Stimulated activated CD4-positive, alpha-beta T cell treated with anti-CD3 and anti-CD28 coated beads, Interleukin-1b, Interleukin-23, amount 100 ng/mL, for 48 hours (primary cell): Measurements from ENCODE around the gene FBXW7.

Experiments
- DNase-seq: peaks from one replicate; pipeline ENCODE4 v3.0.0-alpha.2; 2020

Gene FBXW7

DNA sequence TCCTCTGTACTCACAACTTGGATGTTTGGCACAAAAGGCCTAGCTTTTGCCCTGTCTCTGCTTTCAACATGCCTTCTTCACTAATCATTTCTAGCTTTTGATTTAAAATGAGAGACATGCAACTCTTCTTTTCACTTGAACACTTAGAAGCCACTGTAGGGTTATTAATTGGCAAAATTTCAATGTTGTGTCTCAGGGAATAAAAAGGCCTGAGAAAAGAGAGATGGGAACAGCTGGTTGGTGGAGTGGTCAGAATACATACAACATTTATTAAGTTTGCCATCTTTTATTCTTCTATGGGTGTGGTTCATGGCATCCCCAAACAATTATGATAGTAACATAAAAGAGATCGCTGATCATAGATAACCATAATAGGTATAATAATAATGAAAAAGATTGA is 114.3 kb downstream of the FBXW7 start:
- DNase-seq = no peak

DNA sequence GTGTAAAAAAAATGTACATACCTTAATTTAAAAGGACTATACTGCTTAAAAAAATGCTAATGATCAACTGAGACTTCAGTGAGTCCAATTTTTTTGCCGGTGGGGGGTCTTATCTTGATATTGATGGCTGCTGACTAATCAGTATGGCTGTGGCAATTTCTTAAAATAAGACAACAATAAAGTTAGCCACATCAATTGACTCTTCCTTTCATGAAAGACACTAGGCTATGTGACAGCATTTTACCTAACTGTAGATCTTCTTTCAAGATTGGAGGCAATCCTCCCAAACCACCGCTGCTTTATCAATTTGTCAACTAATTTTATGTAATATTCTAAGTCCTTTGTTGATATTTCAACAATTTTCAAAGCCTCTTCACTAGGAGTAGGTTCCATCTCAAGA is 116.1 kb downstream of the FBXW7 start:
- no peak for DNase-seq

DNA sequence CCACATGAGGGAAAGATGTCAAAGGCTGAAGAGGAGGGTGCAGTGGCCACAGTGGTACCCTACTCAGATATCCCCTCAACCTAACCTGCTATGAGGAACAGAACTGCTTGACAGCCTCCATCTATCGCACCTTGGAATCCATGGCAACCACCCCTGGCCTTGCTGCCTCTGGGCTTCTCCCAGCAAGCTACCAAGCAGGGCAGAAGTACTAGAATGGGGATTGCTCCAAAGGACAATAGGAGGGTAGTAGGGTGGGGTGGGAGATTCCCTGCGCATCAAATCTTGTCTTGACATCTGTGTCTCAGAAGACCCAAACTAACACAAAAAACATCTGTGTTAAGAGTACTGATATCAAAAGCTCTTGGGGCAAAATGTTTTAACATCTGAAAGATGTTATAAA is 118.2 kb downstream of the FBXW7 start:
- no peak for DNase-seq

DNA sequence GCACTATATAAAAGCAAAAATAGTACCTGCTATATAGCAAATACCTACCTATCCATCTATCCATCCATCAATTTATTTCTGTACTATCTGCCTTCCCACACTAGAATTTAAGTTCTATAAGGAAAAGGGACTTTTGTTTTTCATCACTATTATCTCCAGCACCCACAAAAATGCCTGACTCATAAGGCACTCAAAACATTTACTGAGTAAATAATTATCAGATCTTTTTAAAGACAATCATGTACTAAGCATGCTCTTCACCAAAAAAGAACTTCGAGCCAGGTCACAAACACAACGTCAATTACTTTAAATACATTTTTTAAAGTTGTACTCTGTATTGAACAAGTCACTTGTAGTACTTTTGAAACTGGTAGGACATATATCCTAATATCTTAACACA is 119.9 kb downstream of the FBXW7 start:
- DNase-seq = no peak

DNA sequence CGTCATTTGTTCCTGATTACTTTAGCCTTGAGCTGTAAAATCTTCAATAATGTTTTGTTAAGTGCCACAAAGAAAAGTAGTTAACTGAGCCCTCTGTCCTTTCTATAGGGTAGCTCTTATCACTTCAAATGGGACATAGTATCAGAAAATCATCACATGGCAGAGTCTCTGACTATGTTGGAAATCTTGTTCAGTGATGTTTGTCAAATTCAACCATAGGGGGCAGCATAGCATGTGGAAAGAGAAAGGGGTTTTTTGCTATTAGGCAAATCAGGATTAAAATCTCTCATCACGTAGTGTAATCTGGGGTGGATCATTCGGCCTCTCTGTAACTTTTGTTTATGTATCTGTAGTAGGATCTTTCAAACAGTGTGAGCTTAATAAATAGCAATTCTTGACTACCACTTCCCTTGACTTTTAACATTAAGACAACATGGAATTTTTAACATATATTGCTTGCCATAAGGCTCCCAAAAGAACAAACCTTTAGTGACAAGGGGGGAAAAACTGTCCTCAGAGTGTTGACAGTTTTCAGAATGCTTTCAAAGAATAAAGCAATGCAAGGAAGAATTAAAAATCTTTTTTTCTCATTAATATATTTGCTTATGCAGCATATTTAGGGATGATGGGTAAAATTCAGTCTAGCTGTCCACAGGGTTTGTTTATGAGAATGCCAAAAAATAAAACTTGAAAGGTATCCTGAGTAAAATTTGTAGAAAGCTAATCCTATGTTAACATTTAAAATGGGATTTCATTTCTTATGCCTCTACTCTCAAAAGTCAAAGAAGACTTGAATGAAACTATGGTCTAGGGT is 127.2 kb downstream of the FBXW7 start:
- DNase-seq = no peak

DNA sequence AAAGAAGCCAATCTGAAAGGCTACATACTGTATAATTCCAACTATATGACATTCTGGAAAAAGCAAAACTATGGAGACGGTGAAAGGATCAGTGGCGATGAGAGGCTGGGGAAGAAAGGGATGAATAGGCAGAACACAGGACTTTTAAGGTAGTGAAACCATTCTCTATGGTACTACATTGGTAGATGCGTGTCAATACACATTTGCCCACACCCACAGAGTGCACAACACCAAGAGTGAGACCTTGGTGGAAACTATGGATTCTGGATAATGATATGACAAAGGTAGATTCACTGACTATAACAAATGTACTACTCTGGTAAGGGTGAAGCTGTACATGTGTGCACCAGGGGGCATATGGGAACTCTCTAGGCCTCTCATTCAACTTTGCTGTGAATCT is 134.5 kb downstream of the FBXW7 start:
- DNase-seq = no peak

DNA sequence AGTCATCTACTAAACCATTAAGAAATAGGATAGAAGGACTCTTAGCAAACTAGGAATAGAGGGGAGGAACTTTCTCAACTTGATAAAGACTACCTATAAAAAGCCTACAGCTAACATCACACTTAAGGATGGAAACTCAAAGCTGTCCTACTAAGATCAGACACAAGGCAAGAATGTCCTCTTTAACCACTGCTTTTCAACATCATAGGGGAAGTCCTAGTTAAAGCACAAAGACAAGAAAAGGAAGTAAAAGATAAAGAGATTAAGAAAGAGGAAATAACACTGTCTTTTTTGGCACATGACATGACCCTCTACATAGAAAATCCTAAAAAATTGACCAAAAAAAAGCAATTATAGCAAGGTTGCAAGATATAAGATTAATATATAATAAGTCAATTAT is 136.6 kb downstream of the FBXW7 start:
- DNase-seq = no peak

DNA sequence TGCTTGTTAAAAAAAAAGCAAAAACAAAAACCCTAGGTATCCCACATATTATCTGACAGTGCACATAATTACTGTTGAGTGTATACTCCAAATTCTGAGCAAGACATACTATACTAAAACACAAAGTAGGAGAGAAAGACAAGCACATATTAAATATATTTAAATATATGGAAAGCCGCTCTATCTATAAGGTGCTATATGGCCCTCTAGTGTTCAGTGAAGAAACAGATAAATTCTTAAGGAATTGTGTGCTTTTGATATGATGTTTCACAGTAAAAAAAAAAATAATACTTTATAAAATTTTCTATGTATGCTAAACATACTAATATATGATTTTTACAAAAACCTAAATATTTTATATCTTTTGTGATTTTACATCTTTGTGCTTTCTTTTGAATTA is 137.8 kb downstream of the FBXW7 start:
- DNase-seq = no peak

DNA sequence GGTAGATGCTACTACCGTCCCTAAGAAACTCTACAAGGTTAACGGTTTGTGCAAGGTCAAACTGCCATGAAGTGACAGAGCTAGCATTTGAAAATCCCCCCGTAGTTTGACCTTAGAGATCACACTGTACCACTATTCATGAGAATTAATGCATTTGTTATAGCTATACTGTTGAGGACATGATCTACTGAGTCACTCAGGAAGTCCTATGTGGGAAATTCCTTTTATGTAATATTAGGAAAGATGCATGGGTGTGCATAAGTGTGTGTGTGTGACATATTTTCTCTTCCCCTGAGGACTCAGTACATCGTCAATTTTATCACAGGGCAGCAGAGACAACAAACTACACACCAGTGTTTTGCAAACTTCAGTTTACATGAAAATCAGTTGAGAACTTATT is 141.1 kb downstream of the FBXW7 start:
- no peak for DNase-seq

DNA sequence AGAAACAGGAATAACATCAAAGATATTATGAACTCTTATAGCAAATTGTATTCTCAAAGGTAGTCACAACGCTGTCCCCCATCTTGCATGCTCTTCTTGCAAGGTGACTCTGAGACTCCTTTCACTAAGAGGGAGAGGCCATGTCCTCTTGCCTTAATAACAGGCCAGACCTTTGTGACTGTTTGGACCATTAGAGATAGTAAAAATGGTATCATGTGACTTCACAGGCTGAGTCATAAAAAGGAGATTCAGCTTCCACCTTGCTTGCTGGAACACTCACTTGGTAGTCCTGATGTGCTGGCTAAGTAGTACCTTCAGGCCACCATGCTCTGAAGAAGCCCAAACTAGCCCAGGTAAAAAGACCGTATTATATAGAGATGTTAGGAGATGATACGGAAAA is 143.8 kb downstream of the FBXW7 start:
- DNase-seq = no peak

DNA sequence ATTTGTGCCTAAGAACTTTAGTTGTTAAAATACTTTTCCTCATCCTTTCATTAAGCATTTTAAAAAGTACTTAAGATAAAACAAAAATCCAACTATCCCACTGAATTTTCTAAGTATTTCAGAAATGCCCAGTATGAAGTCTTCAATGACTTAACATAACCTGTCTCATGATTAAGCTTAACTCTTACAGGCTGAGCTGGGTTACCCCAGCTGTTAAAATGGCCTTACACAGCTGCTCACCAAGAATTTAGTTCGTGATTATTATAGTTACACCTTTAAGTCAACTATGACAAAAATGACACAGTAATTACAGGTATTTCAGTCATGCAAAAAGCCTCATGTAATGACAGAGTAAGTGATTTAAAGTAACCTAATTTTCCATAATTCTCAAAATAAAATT is 145.7 kb downstream of the FBXW7 start:
- no peak for DNase-seq

DNA sequence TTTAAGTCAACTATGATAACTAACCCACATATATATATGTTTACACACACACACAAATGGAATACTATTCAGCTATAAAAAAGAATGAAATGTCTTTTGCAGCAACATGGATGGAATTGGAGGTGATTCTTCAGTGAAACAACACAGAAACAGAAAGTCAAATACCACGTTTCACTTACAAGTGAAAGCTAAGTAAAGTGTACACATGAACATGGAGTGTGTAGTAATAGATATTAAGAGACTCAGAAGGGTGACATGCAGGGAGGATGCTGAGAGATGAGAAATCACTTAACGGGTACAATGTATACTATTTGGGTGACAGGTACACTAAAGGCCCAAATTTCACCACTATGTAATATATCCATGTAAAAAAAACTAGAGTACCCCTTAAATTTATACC is 146.5 kb downstream of the FBXW7 start:
- DNase-seq = no peak

DNA sequence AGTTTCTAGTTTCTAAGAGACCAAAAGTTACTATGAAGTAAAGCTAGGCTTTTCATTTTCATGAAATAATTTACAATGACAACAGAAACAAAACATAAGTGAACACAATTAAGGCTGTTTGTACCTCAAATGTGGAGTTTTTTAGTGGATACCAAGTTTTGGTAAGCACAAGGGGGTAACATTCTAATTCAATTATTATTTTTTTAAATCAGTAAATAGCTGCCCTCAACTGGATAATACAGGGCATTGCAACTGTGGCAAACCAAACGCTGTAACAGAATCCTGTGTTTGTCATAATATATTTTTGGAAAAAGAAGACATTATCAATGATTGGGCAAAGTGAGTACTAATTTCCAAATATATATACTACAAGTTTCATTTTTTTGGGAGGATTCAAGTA is 150.3 kb downstream of the FBXW7 start:
- no peak for DNase-seq

DNA sequence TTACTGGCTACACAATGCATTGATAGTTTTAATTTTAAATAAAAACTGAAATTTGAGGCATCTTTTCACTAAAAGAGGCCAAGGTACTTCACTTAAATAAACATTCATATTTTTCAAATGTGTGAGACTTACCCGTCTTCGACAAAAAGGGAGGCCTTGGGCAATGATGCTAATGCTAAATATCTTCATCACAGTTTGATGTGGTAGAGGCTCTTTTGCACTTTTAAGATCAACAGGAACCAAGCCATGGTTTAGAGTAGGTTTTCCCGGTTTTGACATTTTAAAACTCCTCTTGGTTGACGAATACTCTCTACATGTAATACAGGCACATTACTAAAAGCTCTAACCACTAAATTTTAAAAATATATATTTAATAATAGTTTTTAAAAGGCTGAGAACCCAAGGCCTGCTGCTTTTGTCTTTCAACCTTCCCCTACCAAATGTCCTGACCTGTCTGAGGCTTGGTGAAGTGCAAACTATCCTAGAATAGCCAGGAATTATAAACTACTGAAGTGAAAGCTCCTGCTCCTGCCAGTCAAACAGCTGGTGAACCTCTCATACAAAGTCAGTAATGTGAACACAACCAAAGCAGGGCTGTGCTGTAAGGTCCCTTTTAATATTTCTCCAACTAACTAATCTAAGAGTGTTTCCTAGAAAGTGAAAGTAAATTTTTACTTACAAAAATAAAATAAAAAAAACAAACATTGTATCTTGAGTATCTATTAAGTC is 153.7 kb downstream of the FBXW7 start:
- DNase-seq = no peak

DNA sequence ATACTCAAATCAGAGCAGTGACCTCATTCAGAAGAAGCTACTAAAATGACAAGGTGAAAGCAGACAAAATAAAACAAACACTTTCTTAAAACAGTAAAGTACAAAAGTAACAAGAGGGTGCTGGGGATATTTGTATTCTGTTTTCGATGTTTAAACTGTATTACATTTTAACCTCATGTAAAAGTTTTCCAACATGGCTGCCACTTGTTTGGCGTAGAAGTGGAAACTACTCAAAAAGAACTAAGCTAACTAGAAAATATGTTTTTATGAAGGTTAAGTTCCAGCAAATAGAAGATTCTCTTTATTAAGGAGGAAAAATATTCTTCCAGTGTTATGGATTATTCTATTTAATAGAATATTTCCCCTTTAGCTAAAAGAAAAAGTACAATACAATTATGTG is 155.0 kb downstream of the FBXW7 start:
- DNase-seq = no peak

DNA sequence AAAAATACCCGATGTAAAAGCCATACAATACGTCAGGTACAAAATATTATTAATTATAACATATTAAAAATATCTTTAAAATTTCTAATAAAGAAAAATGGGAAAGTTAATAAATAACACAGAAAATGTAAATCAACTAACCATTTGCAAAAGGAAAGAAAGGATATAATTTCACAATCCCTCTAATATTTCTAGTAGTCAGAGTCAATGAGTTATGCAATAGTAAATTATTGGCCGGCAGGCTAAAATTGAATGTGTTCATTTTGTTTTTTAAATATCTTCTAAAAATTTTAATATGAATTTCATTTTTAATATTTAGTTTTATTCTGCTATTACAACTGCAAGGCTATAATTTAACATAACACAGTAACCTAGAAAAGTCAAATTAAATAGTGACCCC is 155.7 kb downstream of the FBXW7 start:
- DNase-seq = no peak

DNA sequence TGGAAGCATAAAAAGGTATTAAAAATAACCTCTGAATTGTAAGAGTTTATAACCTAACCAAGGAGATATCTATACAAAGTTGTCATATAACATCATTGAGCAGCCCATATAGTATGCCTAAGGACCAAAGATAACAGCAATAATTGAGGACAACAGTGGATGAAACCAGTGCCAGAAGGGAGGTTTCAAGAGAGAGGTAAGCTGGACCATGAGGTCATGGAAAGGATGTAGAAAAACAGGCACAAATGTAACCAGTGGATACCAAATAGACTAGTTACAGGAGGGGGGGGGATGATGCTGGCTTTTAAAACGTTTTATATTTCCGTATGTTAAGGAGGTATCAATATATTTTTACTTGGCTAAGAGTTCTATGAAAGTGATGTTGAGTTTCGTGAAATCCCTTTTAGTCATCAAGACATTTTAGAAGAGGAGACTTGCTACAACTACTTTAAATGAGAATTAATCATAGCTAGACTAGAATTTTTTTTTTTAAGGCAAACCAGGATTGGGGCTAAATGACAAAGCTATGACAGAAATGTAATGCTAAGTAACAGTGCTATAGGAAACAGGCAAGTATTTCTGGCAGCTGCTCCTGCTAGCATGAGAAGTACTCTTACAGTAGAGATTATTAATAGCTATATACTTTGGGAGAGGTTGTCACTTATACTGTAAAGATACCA is 161.1 kb downstream of the FBXW7 start:
- DNase-seq = no peak

DNA sequence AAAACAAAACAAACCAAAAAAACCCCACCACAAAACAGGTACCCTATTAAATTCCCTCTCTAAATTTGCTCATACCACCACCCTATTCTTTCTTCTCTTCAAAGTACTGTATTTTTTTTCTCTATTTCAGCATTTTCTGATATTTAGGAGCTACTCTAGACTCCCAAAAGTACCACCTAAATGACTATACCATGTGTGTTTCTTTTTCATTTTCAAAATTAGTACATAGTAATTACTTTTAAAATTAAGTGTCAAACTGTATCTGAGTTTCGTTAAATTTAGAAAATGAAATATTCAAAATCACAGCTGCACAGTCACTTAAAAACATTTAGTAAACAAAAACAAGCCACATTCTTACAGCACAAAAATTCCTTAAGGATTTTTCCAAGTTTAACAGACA is 161.7 kb downstream of the FBXW7 start:
- DNase-seq = no peak

DNA sequence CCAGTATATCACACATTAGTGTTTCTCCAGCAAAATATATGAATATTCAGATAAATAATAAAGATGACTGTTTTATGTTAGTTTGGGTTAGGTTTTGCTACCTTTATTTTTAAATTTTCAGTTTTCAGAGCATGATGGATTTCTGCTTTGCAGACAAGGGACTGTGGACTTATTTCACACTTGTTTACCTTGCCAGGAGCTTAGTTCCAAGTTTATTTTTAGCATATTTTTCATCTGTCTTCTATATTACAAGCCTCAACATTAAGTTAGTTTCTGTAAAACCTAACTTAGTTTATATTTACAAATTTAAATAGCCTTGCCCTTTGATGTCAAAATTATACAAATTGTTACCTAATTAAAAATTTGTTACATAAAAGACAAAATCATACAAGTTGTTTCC is 163.4 kb downstream of the FBXW7 start:
- no peak for DNase-seq

DNA sequence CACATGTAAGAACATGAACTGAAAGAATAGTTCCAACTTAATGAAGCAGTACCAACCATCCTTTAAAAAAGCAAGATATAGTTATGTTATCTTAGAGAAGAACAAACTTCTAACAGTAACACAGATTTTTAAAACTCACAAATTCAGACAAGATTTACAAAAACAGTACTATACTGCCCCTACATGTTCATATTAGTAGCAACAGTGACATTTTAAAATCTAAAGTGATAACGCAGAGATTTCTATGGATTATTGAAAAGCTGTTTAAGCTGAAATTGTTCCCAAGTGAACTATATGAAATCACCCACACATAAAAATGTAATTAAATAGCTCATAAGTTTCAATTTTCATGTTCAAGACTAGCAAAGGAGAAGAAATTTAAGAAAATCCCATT is 166.0 kb downstream of the FBXW7 start:
- DNase-seq = no peak

DNA sequence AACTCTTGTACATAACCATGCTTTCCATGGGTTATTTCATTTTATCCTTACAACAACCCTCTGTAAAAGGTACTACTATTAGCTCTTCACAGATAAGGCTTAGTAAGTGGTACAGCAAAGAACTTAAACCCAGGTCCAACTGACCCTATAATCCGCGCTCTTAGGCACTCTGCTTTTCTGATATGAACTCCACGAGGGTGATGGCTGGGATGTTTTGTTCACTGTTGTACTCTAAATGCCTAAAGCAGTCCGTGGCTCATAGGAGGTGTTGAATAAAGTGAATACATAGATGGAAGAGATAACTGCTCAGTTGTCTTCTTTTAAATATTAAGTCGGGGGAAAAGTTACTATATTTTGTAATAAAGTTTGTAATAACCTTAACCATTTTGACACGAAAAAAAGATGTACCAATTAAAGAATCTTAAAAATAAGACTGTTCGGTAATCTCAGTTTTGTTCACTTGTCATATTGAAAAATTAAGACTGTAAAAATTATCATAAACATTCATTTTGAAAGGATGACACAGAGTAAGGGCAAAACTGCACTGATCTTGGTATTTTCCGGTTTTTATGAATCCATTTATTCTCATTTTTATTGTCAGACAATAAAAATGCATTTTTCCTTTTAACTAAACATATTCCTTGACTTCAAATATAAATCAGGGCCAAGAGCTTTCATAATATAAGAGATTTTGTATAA is 166.5 kb downstream of the FBXW7 start:
- no peak for DNase-seq

DNA sequence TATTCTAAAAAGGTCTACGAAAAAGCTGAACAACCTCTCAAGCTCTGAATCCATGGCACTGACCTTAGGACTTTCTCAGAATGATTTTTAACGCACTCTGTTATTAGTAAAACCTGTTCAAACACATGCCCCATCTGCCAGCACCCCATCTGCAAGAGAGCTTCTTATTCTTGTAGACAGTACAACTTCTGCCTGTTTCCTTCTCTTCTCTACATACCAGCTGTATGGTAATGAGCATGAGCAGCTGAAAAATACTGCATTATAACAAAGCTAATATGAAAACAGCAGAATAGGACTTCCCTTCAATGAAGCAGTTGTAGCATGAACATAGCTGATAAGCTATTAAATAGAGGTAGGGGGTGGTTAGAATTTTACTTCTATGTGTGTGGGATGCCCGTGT is 167.9 kb downstream of the FBXW7 start:
- no peak for DNase-seq

DNA sequence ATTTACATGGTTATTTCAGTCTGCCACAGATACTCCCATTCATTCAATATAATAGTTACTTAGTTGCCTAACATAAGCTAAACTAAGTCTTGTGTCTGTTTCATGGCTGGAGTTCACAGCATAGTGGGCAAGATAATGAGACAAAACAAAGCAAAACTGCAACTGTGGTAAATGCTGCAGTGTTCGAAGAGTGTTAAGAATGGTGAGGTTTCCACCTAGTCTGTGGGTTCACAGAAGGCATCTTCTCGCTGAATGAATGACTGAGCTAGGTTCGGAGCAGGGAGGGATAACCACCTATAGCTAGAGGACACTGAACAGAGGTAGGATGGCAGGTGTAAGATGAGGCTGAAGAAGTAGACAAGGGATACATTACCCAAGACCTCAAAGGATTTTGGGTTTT is 171.0 kb downstream of the FBXW7 start:
- no peak for DNase-seq

DNA sequence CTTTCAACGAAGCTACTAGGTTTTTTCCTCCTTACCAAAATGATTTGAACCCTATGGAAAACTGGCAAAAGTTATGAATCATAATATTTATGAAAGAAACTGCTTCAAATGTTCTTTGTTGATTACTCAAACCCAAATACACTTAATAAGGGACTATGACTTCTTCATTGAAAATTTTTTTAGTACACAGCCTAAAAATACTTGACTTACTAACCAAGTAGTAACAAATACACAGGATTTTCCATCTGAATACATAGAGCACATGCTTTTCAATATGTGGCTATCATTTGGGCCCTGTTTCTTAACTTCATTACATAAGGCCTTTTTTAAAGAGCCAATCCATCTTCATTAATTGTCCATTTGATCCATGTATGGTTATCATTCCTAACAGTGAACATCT is 171.5 kb downstream of the FBXW7 start:
- DNase-seq = no peak
